A673 (cell line): ENCODE data around the gene CEP170B. TPM values are rescaled to one million over a fixed set of nuclear protein-coding genes. Genes with fewer than 3 reads are reported as not detected.

Experiments used
- BruUV-seq: library from RNA; stranded (reverse); fragments of 400-500 nt; replicated peaks from 2 replicates; lab custom pipeline; 2021; lab: Mats Ljungman, UMichigan
- CTCF ChIA-PET: fragments of 300-600 bp; sonication (Branson Sonifier 250); formaldehyde crosslinking; loops from one replicate; lab custom pipeline; 2022; ENCODE audit warnings: antibody characterized with exemption; lab: Charles Lee
- POLR2A ChIA-PET: fragments of 300-600 bp; sonication (Branson Sonifier 250); formaldehyde crosslinking; loops from one replicate; lab custom pipeline; 2022; ENCODE audit warnings: antibody characterized with exemption; ENCODE audit not compliant: low non-redundant PET; lab: Charles Lee
- DNase-seq: peaks from one replicate; pipeline ENCODE4 v3.0.0-alpha.2; 2015; ENCODE audit warnings: low spot score
- H3K27ac ChIP-seq: fragments of 200-600 bp; sonication (generic); 2 replicates; pipeline ENCODE4 v1.5.1; 2016; ENCODE audit warnings: mixed run types, low read depth, mild to moderate bottlenecking, mixed read lengths, antibody characterized with exemption, low read length; ENCODE audit not compliant: poor library complexity, severe bottlenecking
- H3K27me3 ChIP-seq: fragments of 200-600 bp; sonication (generic); replicated peaks from 2 replicates; pipeline ENCODE4 v1.6.1; 2017; ENCODE audit warnings: mixed run types, low read depth, mild to moderate bottlenecking, mixed read lengths, antibody characterized with exemption, low read length; ENCODE audit not compliant: insufficient read depth, poor library complexity
- H3K36me3 ChIP-seq: fragments of 200-600 bp; sonication (generic); 2 replicates; pipeline ENCODE4 v1.6.1; 2016; ENCODE audit warnings: mixed run types, mild to moderate bottlenecking, mixed read lengths, antibody characterized with exemption, low read length; ENCODE audit not compliant: insufficient read depth, poor library complexity, severe bottlenecking
- H3K4me1 ChIP-seq: fragments of 200-600 bp; sonication (generic); 2 replicates; pipeline ENCODE4 v1.6.1; 2017; ENCODE audit warnings: mixed run types, mild to moderate bottlenecking, mixed read lengths, antibody characterized with exemption, low read length; ENCODE audit not compliant: insufficient read depth, poor library complexity, severe bottlenecking
- H3K4me3 ChIP-seq: fragments of 200-600 bp; sonication (generic); 2 replicates; pipeline ENCODE4 v1.5.1; 2016; ENCODE audit warnings: low read depth, mixed run types, mild to moderate bottlenecking, mixed read lengths, low read length; ENCODE audit not compliant: poor library complexity, severe bottlenecking
- H3K9me3 ChIP-seq: fragments of 200-600 bp; sonication (generic); 2 replicates; pipeline ENCODE4 v1.6.1; 2016; ENCODE audit warnings: mixed run types, low read depth, mild to moderate bottlenecking, mixed read lengths, antibody characterized with exemption, low read length; ENCODE audit not compliant: poor library complexity, severe bottlenecking
- EZH2 ChIP-seq: fragments of 200-600 bp; sonication (generic); IDR thresholded peaks from 2 replicates; pipeline ENCODE4 v1.6.1; 2017; ENCODE audit warnings: borderline replicate concordance, low read depth, mild to moderate bottlenecking, mixed read lengths, antibody characterized with exemption, low read length; ENCODE audit not compliant: poor library complexity, severe bottlenecking
- intact Hi-C: fragments of 100-400 bp; cut with micrococcal nuclease; formaldehyde crosslinking; loops from one replicate; pipeline ENCODE4 v1.10.0; 2022; ENCODE audit not compliant: unreplicated experiment
- total RNA-seq: library from RNA; stranded (reverse); gene quantifications from 2 replicates; pipeline ENCODE4 v1.2.3, GENCODE V29; 2021
- TF ChIP-seq, protein P1 (sequence below): fragments of 300-800, 200-600 bp; sonication (generic); conservative IDR thresholded peaks from 2 replicates; pipeline ENCODE4 v1.5.1; 2017; ENCODE audit warnings: low read depth, mild to moderate bottlenecking, antibody characterized with exemption, low read length, moderate library complexity, mixed read lengths

The CEP170B gene
- total RNA-seq, 1 experiment from 2014 or later, result 20.8 TPM

DNA sequence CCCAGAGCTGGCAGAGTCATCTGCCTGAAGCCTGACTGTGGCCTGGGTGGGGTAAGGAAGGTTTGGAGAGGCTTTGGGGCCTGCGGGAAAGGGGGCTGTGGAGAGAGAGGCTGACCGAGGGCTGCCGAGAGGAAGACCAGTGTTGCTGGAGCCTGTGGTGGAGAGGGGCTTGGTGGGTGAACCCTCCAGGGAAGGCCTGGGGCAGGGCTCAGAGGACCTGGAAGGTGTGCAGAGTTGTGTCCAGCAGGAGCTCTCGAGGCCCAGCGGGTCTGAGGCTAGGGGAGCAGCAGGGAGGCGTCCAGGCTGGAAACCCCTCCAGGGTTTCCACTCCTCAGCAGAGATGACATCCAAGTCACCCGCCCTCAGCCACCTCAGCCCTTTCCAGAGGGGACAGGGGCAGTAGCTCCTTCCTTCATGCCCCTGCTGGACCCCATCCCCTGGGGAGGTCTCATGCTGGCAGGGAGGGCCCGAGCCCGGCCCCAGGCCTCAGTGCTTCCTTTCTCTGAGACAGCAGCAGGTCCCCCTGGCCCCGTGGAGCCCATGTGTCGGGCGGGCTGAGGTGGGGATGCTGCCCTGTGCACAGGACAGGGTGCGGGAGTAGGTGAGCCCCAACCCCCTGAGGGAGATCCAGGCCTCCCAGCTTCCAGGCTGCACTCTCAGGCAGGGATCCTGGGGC, 8.4 kb downstream of the CEP170B start:
- DNase-seq, result no peak
- no TSS peak for BruUV-seq
- Histone ChIP-seq H3K27me3 (no peaks in the 10 kb centered on the region), H3K36me3 (no peaks in the 10 kb centered on the region), H3K4me1 (no peaks in the 10 kb centered on the region), H3K9me3 (no peaks in the 10 kb centered on the region), H3K27ac (no peak overlapping the region), H3K4me3 (no peak overlapping the region)
- intact Hi-C loops, result no loop called here
- ChIA-PET POLR2A (no interaction called here), CTCF (no interaction called here)
- TF ChIP-seq, protein P1, sequence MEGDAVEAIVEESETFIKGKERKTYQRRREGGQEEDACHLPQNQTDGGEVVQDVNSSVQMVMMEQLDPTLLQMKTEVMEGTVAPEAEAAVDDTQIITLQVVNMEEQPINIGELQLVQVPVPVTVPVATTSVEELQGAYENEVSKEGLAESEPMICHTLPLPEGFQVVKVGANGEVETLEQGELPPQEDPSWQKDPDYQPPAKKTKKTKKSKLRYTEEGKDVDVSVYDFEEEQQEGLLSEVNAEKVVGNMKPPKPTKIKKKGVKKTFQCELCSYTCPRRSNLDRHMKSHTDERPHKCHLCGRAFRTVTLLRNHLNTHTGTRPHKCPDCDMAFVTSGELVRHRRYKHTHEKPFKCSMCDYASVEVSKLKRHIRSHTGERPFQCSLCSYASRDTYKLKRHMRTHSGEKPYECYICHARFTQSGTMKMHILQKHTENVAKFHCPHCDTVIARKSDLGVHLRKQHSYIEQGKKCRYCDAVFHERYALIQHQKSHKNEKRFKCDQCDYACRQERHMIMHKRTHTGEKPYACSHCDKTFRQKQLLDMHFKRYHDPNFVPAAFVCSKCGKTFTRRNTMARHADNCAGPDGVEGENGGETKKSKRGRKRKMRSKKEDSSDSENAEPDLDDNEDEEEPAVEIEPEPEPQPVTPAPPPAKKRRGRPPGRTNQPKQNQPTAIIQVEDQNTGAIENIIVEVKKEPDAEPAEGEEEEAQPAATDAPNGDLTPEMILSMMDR, result no peak
- TF ChIP-seq EZH2, result no peak

DNA sequence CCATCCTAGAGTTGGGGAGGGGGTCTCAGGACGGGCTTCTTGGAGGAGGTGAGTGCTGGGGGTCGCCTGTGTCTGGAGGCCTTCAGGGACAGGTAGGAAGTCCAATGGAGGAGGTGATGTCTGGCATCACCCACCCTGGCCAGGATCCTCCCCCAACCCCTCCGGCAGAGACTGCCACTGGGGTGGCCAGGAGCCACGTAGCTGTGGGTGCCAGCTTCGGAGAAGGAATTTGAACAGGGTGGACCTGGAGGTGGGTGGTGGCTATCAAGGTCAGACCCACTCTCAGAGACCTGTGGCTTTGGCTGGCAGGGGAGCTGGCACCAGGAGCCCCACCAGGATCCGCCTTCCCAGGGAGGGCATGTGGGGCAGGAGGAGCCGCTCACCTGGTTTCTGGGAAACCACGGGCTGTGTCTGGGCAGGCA, 9.1 kb downstream of the CEP170B start:
- Histone ChIP-seq H3K27ac (no peak overlapping the region), H3K36me3 (no peaks in the 10 kb centered on the region), H3K4me3 (no peak overlapping the region), H3K4me1 (no peaks in the 10 kb centered on the region), H3K9me3 (no peaks in the 10 kb centered on the region), H3K27me3 (no peaks in the 10 kb centered on the region)
- ChIA-PET CTCF (no interaction called here), POLR2A (no interaction called here)
- no peak for DNase-seq
- TF ChIP-seq, protein P1, result no peak
- TF ChIP-seq EZH2, result no peak
- intact Hi-C loops, result no loop called here
- BruUV-seq, result no TSS peak

DNA sequence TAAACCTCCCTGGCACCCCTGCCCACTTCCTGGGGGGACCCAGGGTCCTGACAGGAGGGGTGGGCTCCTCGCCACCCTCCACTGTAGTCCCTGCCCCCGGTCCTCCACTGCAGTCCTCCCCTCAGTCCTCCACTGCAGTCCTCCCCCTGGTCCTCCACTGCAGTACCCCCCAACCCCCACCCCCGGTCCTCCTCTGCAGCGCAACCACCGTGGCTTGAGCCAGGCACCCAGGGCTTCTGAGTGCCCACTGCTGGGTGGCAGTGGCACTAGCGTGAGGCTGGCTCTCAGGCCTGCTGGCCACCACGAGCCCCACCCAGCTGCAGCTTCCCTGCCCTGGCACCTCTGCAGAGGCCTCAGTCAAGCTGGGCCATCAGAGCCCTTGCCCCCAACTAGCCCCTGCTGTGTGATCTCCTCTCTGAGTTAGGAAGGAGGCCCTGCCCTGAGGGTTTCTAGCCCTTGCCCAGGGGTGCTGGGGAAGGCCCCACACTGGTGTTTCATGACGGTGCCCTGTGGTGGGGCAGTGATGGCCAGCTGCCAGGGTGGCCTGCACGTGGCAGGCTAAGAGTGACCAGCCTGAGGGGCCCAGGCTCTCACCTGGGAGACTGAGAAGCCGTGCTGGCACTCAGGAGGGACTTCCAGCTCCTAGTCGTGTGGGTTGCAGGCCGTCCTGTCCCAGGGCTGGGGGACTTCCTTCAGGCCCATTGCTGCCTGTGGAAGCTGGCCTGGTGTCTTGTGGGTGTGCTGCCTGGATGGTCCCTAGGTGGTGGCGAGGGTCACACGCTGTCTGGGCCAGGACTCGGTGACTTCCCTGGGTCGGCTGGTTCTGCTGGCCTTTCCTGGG, 9.7 kb downstream of the CEP170B start:
- no peak for TF ChIP-seq EZH2
- TF ChIP-seq, protein P1, result no peak
- no peaks in the 10 kb centered on the region for H3K36me3 ChIP-seq
- no peaks in the 10 kb centered on the region for H3K27me3 ChIP-seq
- CTCF ChIA-PET, result no interaction called here
- H3K27ac ChIP-seq, result no peak overlapping the region
- no peaks in the 10 kb centered on the region for H3K4me1 ChIP-seq
- DNase-seq, result no peak
- no peak overlapping the region for H3K4me3 ChIP-seq
- H3K9me3 ChIP-seq, result no peaks in the 10 kb centered on the region
- BruUV-seq, result no TSS peak
- POLR2A ChIA-PET, result interaction anchor here (0.6 kb wide), 1 partner anchor 241 kb away, joined by 8 read pairs; no protein-coding TSS in a partner anchor
- intact Hi-C loops, result no loop called here
